BLaER1 treated with 17β-estradiol and CSF1 and Interleukin-3, amounts not matched to agents 10 nM and 100 nM (cell line): Measurements from ENCODE around the gene LRRC45.

Experiments
- H3K27ac ChIP-seq, 11 experiments: shearing (Covaris generic); formaldehyde crosslinking; 2 replicates each; pipeline ENCODE4 v1.8.1; 2022
- H3K27me3 ChIP-seq, 11 experiments: shearing (Covaris generic); formaldehyde crosslinking; 2 replicates each; pipeline ENCODE4 v1.8.1; 2022
- H3K36me3 ChIP-seq, 11 experiments: shearing (Covaris generic); formaldehyde crosslinking; 2 replicates each; pipeline ENCODE4 v1.8.1; 2022
- H3K4me1 ChIP-seq, 10 experiments: shearing (Covaris generic); formaldehyde crosslinking; 2 replicates each; pipeline ENCODE4 v1.8.1; 2022
- H3K4me2 ChIP-seq, 11 experiments: shearing (Covaris generic); formaldehyde crosslinking; 2 replicates each; pipeline ENCODE4 v1.8.1; 2022
- H3K4me3 ChIP-seq, 10 experiments: shearing (Covaris generic); formaldehyde crosslinking; 2 replicates each; pipeline ENCODE4 v1.8.1; 2022
- H3K9ac ChIP-seq, 11 experiments: shearing (Covaris generic); formaldehyde crosslinking; 2 replicates each; pipeline ENCODE4 v1.8.1; 2022
- H3K9me3 ChIP-seq, 11 experiments: shearing (Covaris generic); formaldehyde crosslinking; replicated peaks in 1 of 11; 2 replicates each; pipeline ENCODE4 v1.8.1; 2022
- H4K20me1 ChIP-seq, 11 experiments: shearing (Covaris generic); formaldehyde crosslinking; 2 replicates each; pipeline ENCODE4 v1.8.1; 2022
- Cebpa-rat ChIP-seq, 11 experiments: shearing (Covaris generic); IDR thresholded peaks; 2 replicates each; pipeline ENCODE4 v1.8.1; 2022

Gene LRRC45

DNA sequence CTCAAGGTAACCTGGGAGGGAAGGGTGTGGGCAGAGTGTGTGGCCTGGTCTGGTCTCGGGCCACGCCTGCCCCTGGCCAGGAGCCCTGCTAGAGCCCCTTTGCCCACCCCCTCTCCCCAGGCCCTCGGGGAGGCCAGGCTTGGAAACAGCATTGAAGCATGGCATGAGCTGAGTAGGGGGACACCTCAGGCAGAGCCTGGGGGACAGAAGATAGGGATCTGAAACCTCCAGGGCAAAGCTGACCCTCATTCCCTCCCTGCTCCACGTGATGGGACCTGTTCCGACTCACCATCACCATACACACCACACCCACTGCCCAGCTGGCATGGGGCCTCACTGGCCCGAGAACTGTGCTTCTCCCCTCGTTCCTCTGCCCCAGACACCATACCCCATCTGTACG lies 26.0 kb downstream of the LRRC45 start:
- H3K36me3 ChIP-seq, result peaks cover 14 to 52% (median 41%) of the 10 kb centered on the region in 11 experiments
- H3K27ac ChIP-seq, result no peak overlapping the region
- H3K9me3 ChIP-seq, result no peaks in the 10 kb centered on the region
- H3K4me2 ChIP-seq, result 0 out of 22 replicates have a peak overlapping the region, but pooled peaks of 1 of the 11 experiments have one; percentile 98
- H4K20me1 ChIP-seq, result peaks cover 0 to 33% (median 22%) of the 10 kb centered on the region in 11 experiments; a peak in 19 of 22 replicates
- H3K9ac ChIP-seq, result peak overlapping the region in 2 of 11 experiments; percentile 90 to 94; a peak in 2 of 22 replicates
- no peak for TF ChIP-seq Cebpa-rat (IDR thresholded peaks at IDR 0.05)
- peaks cover 27 to 34% (median 31%) of the 10 kb centered on the region in 10 experiments for H3K4me1 ChIP-seq
- H3K4me3 ChIP-seq, result no peak overlapping the region
- no peaks in the 10 kb centered on the region for H3K27me3 ChIP-seq

GRCh38 chr17:82049521-82049971 lies 26.4 kb downstream of the LRRC45 start:
- peak overlapping the region in 7 of 11 experiments; percentile 32 to 94 (median 90); a peak in 8 of 22 replicates for H3K9ac ChIP-seq
- H4K20me1 ChIP-seq, result peaks cover 0 to 38% (median 26%) of the 10 kb centered on the region in 11 experiments; a peak in 19 of 22 replicates
- peaks cover 18 to 57% (median 46%) of the 10 kb centered on the region in 11 experiments for H3K36me3 ChIP-seq
- H3K4me2 ChIP-seq, result peak overlapping the region in 4 of 11 experiments; percentile 92 to 99 (median 96); a peak in 3 of 22 replicates
- no peaks in the 10 kb centered on the region for H3K9me3 ChIP-seq
- H3K27ac ChIP-seq, result no peak overlapping the region
- H3K27me3 ChIP-seq, result no peaks in the 10 kb centered on the region
- peaks cover 27 to 34% (median 32%) of the 10 kb centered on the region in 10 experiments for H3K4me1 ChIP-seq
- TF ChIP-seq Cebpa-rat (IDR thresholded peaks at IDR 0.05), result no peak
- 0 out of 20 replicates have a peak overlapping the region, but pooled peaks of 1 of the 10 experiments have one; percentile 98 for H3K4me3 ChIP-seq

DNA sequence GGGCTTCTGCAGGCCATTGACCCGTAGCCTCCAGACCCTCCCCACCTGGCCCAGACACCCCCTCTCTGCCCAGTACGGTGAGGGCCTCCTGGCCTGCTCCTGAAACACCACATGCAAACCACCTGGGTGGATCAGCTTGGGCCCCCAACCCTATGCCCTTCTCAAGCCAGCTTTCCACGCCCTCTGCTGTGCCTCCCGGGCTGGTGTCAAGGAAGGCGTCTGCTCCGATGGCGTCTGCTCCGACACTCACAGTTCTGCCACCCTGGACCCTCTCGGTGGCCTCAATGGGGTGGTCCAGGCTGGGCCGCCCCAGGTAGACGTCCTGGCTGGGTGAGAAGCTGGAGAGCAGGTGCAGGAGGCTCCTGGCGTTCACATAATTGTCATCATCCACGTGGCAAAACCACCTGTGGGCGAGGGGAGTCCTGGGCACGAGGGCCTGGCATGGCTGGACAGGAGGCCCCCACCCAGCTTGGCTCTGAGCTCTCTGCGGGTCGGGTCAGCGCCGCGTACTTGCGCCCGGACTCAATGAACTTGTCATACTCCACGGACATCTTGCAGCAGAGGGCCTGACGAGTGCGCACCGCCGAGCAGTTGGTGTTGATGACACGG lies 27.2 kb downstream of the LRRC45 start:
- TF ChIP-seq Cebpa-rat (IDR thresholded peaks at IDR 0.05), result no peak
- H3K4me2 ChIP-seq, result peak overlapping the region; percentile 90 to 99 (median 95)
- peak overlapping the region; percentile 94 to 99 (median 97) for H3K4me3 ChIP-seq
- peaks cover 25 to 64% (median 53%) of the 10 kb centered on the region in 11 experiments for H3K36me3 ChIP-seq
- peak overlapping the region; percentile 82 to 94 (median 89) for H3K9ac ChIP-seq
- H4K20me1 ChIP-seq, result peaks cover 0 to 45% (median 33%) of the 10 kb centered on the region in 11 experiments; a peak in 19 of 22 replicates
- no peaks in the 10 kb centered on the region for H3K27me3 ChIP-seq
- H3K27ac ChIP-seq, result peak overlapping the region in 2 of 11 experiments; percentile 77 to 80; a peak in 2 of 22 replicates
- H3K4me1 ChIP-seq, result peaks cover 27 to 38% (median 33%) of the 10 kb centered on the region in 10 experiments
- no peaks in the 10 kb centered on the region for H3K9me3 ChIP-seq

DNA sequence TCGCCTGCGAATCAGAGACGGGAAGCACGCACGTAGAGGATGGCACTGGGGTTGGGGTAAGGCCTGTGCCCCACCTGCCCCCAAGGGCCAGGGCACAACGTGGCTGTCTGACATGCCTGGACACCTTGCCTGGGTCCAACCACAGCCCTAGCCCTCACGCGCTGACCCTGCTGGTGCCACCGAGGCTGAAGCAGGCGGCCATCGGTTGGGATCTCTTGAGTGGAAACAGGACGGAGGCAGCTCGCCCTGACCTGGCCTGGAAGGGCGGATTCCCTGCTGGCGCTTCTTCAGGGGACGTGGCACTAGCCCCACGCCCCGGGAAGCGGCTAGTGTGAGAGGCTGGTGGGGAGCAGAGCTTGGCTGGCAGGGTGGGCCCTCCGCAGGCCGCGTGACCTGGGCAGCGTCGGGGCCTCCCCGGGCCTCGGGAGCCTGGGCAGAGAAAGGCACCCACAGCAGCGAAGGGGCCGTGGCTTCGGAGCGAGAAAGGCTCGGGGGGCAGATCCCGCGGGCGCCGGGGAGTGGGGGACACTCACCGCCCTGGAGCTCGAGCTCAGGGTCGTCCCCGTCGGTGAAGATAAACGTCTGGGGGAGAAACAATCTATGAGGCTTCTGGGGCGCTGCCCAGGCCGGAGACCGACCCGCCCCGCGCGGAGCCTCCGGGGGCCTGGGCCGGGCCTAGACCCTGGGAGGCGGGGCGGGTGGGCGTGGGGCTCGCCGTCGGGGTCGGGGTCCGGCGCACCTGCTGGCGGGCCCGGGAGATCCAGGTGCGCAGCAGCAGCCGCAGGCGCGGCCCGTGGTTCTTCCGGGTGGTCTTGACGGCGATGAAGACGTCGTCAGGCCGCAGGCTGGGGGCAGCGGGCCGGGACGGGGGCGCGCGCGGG lies 27.9 kb downstream of the LRRC45 start:
- peak overlapping the region; percentile 90 to 99 (median 95) for H3K4me2 ChIP-seq
- peak overlapping the region; percentile 94 to 99 (median 97) for H3K4me3 ChIP-seq
- H3K36me3 ChIP-seq, result peaks cover 31 to 70% (median 60%) of the 10 kb centered on the region in 11 experiments
- H3K9ac ChIP-seq, result peak overlapping the region; percentile 82 to 94 (median 89)
- TF ChIP-seq Cebpa-rat (IDR thresholded peaks at IDR 0.05), result no peak
- H3K27me3 ChIP-seq, result no peaks in the 10 kb centered on the region
- H3K27ac ChIP-seq, result peak overlapping the region in 10 of 11 experiments; percentile 63 to 81 (median 77); a peak in 20 of 22 replicates
- no peaks in the 10 kb centered on the region for H3K9me3 ChIP-seq
- peaks cover 0 to 51% (median 39%) of the 10 kb centered on the region in 11 experiments; a peak in 19 of 22 replicates for H4K20me1 ChIP-seq
- peaks cover 27 to 41% (median 33%) of the 10 kb centered on the region in 10 experiments for H3K4me1 ChIP-seq

DNA sequence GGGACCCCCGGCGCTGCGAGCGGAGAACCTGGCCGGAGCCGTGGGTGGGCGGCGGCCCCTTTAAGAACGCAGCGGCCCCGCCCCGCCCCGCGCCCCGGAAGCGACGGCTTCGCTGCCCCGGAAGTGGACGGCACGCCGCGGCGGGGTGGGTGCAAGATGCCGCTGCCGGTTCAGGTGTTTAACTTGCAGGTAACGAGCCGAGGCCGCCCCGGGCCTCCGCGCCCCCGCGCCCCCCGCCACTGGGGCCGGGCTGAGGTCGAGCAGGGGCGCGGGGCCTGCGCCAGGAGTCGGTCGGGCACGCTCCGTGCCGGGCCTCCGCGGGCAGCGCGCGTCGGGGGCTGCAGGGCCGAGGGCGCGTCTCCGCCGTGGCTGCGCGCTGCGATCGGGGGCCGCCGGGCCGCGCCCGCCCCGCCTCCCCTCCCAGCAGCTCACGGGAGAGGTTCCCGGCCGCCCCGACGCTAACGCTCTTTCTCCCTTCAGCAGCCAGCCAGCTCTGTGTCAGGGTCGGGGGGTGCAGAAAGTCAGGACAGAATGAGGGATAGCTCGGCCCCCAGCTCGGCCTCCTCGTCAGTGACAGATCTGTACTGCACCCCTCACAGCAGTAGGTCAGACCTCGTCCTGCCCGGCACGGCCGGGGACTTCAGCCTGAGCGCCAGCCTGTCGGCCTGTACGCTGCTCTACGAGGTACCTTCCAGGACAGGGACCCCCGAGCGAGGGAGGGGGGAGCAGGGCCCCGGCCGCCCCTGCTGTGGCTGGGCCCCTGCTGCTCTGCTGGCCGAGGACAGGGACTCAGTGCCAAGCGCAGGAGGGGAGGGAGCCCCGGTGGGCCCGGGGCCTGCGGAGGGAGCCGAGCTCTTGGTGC lies 28.9 kb downstream of the LRRC45 start, which contains the start of the genes GPS1 and RFNG:
Gene GPS1 (plus strand): TSS at position 123 of the 862 bp plus-strand sequence. CDS start 34 bp downstream, at position 157.
Gene RFNG (minus strand): TSS at position 36 of the 862 bp plus-strand sequence. CDS start 45 bp downstream, outside the sequence.
- no peaks in the 10 kb centered on the region for H3K9me3 ChIP-seq
- H3K4me2 ChIP-seq, result peak within 1 kb of the TSS; percentile 92 to 100 (median 99)
- H4K20me1 ChIP-seq, result peaks cover 0 to 61% (median 49%) of the 10 kb centered on the region in 11 experiments; a peak in 20 of 22 replicates
- H3K36me3 ChIP-seq, result peaks cover 41 to 72% (median 67%) of the 10 kb centered on the region in 11 experiments
- H3K4me1 ChIP-seq, result peaks cover 28 to 43% (median 34%) of the 10 kb centered on the region in 10 experiments
- H3K27me3 ChIP-seq, result no peaks in the 10 kb centered on the region
- H3K27ac ChIP-seq, result peak within 1 kb of the TSS; percentile 63 to 81 (median 77)
- H3K4me3 ChIP-seq, result peak within 1 kb of the TSS; percentile 94 to 99 (median 97)
- peak within 1 kb of the TSS; percentile 82 to 94 (median 89) for H3K9ac ChIP-seq
- no peak for TF ChIP-seq Cebpa-rat (IDR thresholded peaks at IDR 0.05)

- H3K36me3 ChIP-seq, result peaks cover 47 to 72% (median 67%) of the 10 kb centered on the region in 11 experiments
- H4K20me1 ChIP-seq, result peaks cover 0 to 67% (median 55%) of the 10 kb centered on the region in 11 experiments; a peak in 20 of 22 replicates
- no peaks in the 10 kb centered on the region for H3K9me3 ChIP-seq
- peaks cover 28 to 50% (median 36%) of the 10 kb centered on the region in 10 experiments for H3K4me1 ChIP-seq
- H3K27me3 ChIP-seq, result no peaks in the 10 kb centered on the region
- TF ChIP-seq Cebpa-rat (IDR thresholded peaks at IDR 0.05), result no peak
- H3K4me3 ChIP-seq, result peak overlapping the region; percentile 94 to 99 (median 97)
- H3K27ac ChIP-seq, result peak overlapping the region; percentile 9 to 81 (median 77); a peak in 19 of 22 replicates
- peak overlapping the region; percentile 82 to 94 (median 89) for H3K9ac ChIP-seq
- H3K4me2 ChIP-seq, result peak overlapping the region; percentile 90 to 100 (median 98)
These were observed 29.5 kb downstream of the LRRC45 start for GRCh38 chr17:82052638-82053059.

DNA sequence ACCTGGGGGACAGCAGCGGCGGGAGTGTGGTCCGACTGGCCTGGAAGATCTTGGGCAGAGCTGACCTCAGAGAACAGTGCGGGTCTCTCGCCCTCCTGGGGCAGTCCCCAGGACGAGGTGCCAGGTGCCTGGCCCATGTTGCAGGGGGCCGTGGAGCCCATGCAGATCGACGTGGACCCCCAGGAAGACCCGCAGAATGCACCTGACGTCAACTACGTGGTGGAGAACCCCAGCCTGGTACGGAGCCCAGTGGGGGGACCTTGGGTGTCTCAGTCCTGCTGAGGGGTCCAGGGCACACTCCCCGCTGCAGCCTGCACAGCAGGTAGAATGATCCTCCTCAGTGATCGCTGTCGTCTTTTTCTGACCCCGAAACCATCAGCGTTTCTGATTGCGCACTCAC lies 30.0 kb downstream of the LRRC45 start:
- H3K27me3 ChIP-seq, result no peaks in the 10 kb centered on the region
- H4K20me1 ChIP-seq, result peaks cover 0 to 72% (median 60%) of the 10 kb centered on the region in 11 experiments; a peak in 20 of 22 replicates
- H3K4me1 ChIP-seq, result peaks cover 28 to 53% (median 36%) of the 10 kb centered on the region in 10 experiments
- peaks cover 47 to 72% (median 68%) of the 10 kb centered on the region in 11 experiments for H3K36me3 ChIP-seq
- H3K9ac ChIP-seq, result peak overlapping the region; percentile 82 to 94 (median 89); a peak in 21 of 22 replicates
- no peaks in the 10 kb centered on the region for H3K9me3 ChIP-seq
- TF ChIP-seq Cebpa-rat (IDR thresholded peaks at IDR 0.05), result no peak
- H3K27ac ChIP-seq, result no peak overlapping the region; a peak in 1 of 22 replicates
- peak overlapping the region; percentile 94 to 99 (median 97); a peak in 18 of 20 replicates for H3K4me3 ChIP-seq
- peak overlapping the region; percentile 90 to 100 (median 98) for H3K4me2 ChIP-seq
